OCI-LY3 (cell line): ENCODE measurements around the gene TFEB.

Experiments used
- EZH2phosphoT487 ChIP-seq: fragments of 200-600 bp; shearing (Covaris generic); IDR thresholded peaks from 2 replicates; pipeline ENCODE4 v1.6.1; 2018; ENCODE audit warnings: antibody characterized with exemption, mixed run types, low read depth
- TF ChIP-seq, protein P1 (sequence below): fragments of 200-600, 300-600 bp; sonication (generic); IDR thresholded peaks from 2 replicates; pipeline ENCODE4 v1.5.1; 2014; ENCODE audit warnings: antibody characterized with exemption, low read length, low read depth

- TF ChIP-seq, protein P1, sequence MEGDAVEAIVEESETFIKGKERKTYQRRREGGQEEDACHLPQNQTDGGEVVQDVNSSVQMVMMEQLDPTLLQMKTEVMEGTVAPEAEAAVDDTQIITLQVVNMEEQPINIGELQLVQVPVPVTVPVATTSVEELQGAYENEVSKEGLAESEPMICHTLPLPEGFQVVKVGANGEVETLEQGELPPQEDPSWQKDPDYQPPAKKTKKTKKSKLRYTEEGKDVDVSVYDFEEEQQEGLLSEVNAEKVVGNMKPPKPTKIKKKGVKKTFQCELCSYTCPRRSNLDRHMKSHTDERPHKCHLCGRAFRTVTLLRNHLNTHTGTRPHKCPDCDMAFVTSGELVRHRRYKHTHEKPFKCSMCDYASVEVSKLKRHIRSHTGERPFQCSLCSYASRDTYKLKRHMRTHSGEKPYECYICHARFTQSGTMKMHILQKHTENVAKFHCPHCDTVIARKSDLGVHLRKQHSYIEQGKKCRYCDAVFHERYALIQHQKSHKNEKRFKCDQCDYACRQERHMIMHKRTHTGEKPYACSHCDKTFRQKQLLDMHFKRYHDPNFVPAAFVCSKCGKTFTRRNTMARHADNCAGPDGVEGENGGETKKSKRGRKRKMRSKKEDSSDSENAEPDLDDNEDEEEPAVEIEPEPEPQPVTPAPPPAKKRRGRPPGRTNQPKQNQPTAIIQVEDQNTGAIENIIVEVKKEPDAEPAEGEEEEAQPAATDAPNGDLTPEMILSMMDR = no peak
- TF ChIP-seq EZH2phosphoT487 = no peak
Observed at GRCh38 chr6:41635365-41635764, 100.0 kb downstream of the TFEB start.
